GM12878 (cell line): ENCODE data around the gene MGST3. TPM values are rescaled to one million over a fixed set of nuclear protein-coding genes. Genes with fewer than 3 reads are reported as not detected.

Experiments used
- ATAC-seq: fragments of 200-7000 bp; cut with Tn5 transposase; 3 replicates; pipeline ENCODE4 v1.9.1; 2020; ENCODE audit warnings: mild to moderate bottlenecking, moderate library complexity
- BruUV-seq: library from RNA; stranded (reverse); fragments of 400-500 nt; replicated peaks from 2 replicates; lab custom pipeline; 2021; lab: Mats Ljungman, UMichigan
- CTCF ChIA-PET: fragments of 300-600 bp; sonication (Branson Sonifier 250); formaldehyde crosslinking; extraction: SDS; loops from one replicate; lab custom pipeline; 2021; ENCODE audit warnings: inconsistent platforms; lab: Yijun Ruan, JAX
- POLR2A ChIA-PET: fragments of 350-600 bp; formaldehyde crosslinking; extraction: SDS; loops from one replicate; lab custom pipeline; 2021; ENCODE audit warnings: inconsistent platforms; lab: Charles Lee
- RAD21 ChIA-PET: fragments of 300-600 bp; sonication (Branson Sonifier 250); formaldehyde crosslinking; loops from one replicate; lab custom pipeline; 2023; ENCODE audit warnings: antibody characterized with exemption; ENCODE audit not compliant: unreplicated experiment; lab: Charles Lee
- SMC1A ChIA-PET: fragments of 300-600 bp; sonication (Branson Sonifier 250); formaldehyde crosslinking; loops from one replicate; lab custom pipeline; 2023; ENCODE audit not compliant: unreplicated experiment, uncharacterized antibody; lab: Charles Lee
- DNase-seq: peaks from one replicate; pipeline ENCODE4 v3.0.0-alpha.2; 2011; ENCODE audit warnings: low read depth, low spot score
- FAIRE-seq: peaks from 3 replicates; lab custom pipeline; 2011; peaks lifted over from hg19 to GRCh38; lab: Jason Lieb, UNC
- H2AFZ ChIP-seq: 2 replicates; pipeline ENCODE4 v1.6.0; 2011; ENCODE audit warnings: low read depth, low read length, control low read depth; ENCODE audit not compliant: control insufficient read depth
- H3K27ac ChIP-seq: 2 replicates; pipeline ENCODE4 v1.5.1; 2011; ENCODE audit warnings: control low read depth; ENCODE audit not compliant: control insufficient read depth, insufficient read depth
- H3K27me3 ChIP-seq, 2 experiments: replicated peaks in 1 of 2; 2 replicates each; pipeline versions ENCODE4 v1.6.0 to v1.6.1; 2011; ENCODE audit warnings: low read length in 1 of 2; ENCODE audit not compliant: control insufficient read depth in 2 of 2, insufficient read depth in 2 of 2
- H3K36me3 ChIP-seq, 2 experiments: 2 replicates each; pipeline ENCODE4 v1.5.1; 2011; ENCODE audit warnings: low read length in 1 of 2; ENCODE audit not compliant: control insufficient read depth in 2 of 2, insufficient read depth in 2 of 2
- H3K4me1 ChIP-seq: 2 replicates; pipeline ENCODE4 v1.6.1; 2011; ENCODE audit warnings: mild to moderate bottlenecking, low read length, moderate library complexity, mixed read lengths; ENCODE audit not compliant: control insufficient read depth, insufficient read depth
- H3K4me2 ChIP-seq: 2 replicates; pipeline ENCODE4 v1.6.0; 2011; ENCODE audit warnings: control low read depth; ENCODE audit not compliant: control insufficient read depth, insufficient read depth
- H3K4me3 ChIP-seq: fragments of 200-600 bp; sonication (generic); 2 replicates; pipeline ENCODE4 v1.5.1; 2016
- H3K79me2 ChIP-seq: 2 replicates; pipeline ENCODE4 v1.6.0; 2011; ENCODE audit warnings: low read length; ENCODE audit not compliant: control insufficient read depth, insufficient read depth
- H3K9ac ChIP-seq: 2 replicates; pipeline ENCODE4 v1.8.0; 2011; ENCODE audit warnings: low read length, control low read depth, mixed read lengths; ENCODE audit not compliant: control insufficient read depth, insufficient read depth
- H3K9me3 ChIP-seq: replicated peaks from 3 replicates; pipeline ENCODE4 v1.5.1; 2011; ENCODE audit warnings: mild to moderate bottlenecking, low read length; ENCODE audit not compliant: control insufficient read depth, insufficient read depth
- H4K20me1 ChIP-seq: 2 replicates; pipeline ENCODE4 v1.6.0; 2011; ENCODE audit not compliant: control insufficient read depth, insufficient read depth
- CREM ChIP-seq: IDR thresholded peaks from 2 replicates; pipeline ENCODE4 v1.6.1; 2014; ENCODE audit warnings: antibody characterized with exemption, low read depth
- ELK1 ChIP-seq: IDR thresholded peaks from 2 replicates; pipeline ENCODE4 v1.6.1; 2012; ENCODE audit warnings: low read depth, low read length, improper control_type of control experiment
- FOS ChIP-seq: IDR thresholded peaks from 3 replicates; pipeline ENCODE4 v1.6.1; 2011; ENCODE audit warnings: borderline replicate concordance; ENCODE audit not compliant: insufficient read length; ENCODE audit errors: extremely low read depth
- HDGF ChIP-seq: fragments of 450-650 bp; IDR thresholded peaks from 2 replicates; pipeline ENCODE4 v1.6.1; 2016; ENCODE audit warnings: antibody characterized with exemption
- IRF4 ChIP-seq: IDR thresholded peaks from 2 replicates; pipeline ENCODE4 v1.6.1; 2011; ENCODE audit warnings: low read depth, low read length
- NFYA ChIP-seq: IDR thresholded peaks from 2 replicates; pipeline ENCODE4 v1.6.1; 2011; ENCODE audit warnings: low read depth, mild to moderate bottlenecking, low read length, improper control_type of control experiment, borderline replicate concordance
- NFYB ChIP-seq: IDR thresholded peaks from 2 replicates; pipeline ENCODE4 v1.6.1; 2011; ENCODE audit warnings: low read depth, mild to moderate bottlenecking, low read length, improper control_type of control experiment, moderate library complexity; ENCODE audit not compliant: insufficient read depth
- POLR2AphosphoS5 ChIP-seq: IDR thresholded peaks from 2 replicates; pipeline ENCODE4 v1.6.1; 2011; ENCODE audit warnings: mild to moderate bottlenecking, low read length, inconsistent platforms
- SKIL ChIP-seq: fragments of 450-650 bp; IDR thresholded peaks from 2 replicates; pipeline ENCODE4 v1.6.1; 2017; ENCODE audit warnings: mild to moderate bottlenecking, low read depth, inconsistent platforms; ENCODE audit not compliant: poor library complexity, severe bottlenecking
- STAT1 ChIP-seq: fragments of 450-650 bp; conservative IDR thresholded peaks from 2 replicates; pipeline ENCODE4 v1.6.1; 2014; ENCODE audit warnings: antibody characterized with exemption, mild to moderate bottlenecking
- TCF3 ChIP-seq: IDR thresholded peaks from 2 replicates; pipeline ENCODE4 v1.6.1; 2012; ENCODE audit warnings: low read depth, mild to moderate bottlenecking, low read length, borderline replicate concordance; ENCODE audit not compliant: insufficient read depth
- USF2 ChIP-seq: IDR thresholded peaks from 2 replicates; pipeline ENCODE4 v1.6.1; 2011; ENCODE audit warnings: low read depth, low read length, improper control_type of control experiment, borderline replicate concordance
- YY1 ChIP-seq: IDR thresholded peaks from 2 replicates; pipeline ENCODE4 v1.6.1; 2011; ENCODE audit warnings: low read depth, mild to moderate bottlenecking, low read length
- ZNF384 ChIP-seq: IDR thresholded peaks from 2 replicates; pipeline ENCODE4 v1.6.1; 2012; ENCODE audit warnings: low read depth, mild to moderate bottlenecking, low read length, improper control_type of control experiment, borderline replicate concordance
- in situ Hi-C: fragments of 300-500 bp; cut with MboI; formaldehyde crosslinking; loops from 9 replicates; pipeline ENCODE4 v1.14.3; 2018; ENCODE audit warnings: mixed read lengths
- intact Hi-C: fragments of 100-400 bp; cut with micrococcal nuclease; formaldehyde crosslinking; loops from one replicate; pipeline ENCODE4 v1.14.2; 2022; ENCODE audit not compliant: unreplicated experiment
- polyA plus RNA-seq, 11 experiments: library from polyadenylated mRNA; depleted of rRNA in 4 of 11; unstranded in 6 of 11; stranded (reverse) in 5 of 11; fragments of >200 nt; fragmentation: Nextera tagmentation in 4 of 11; fragmentation: Illumina TruSeq in 1 of 11; extraction: Ambion mirVana in 4 of 11; extraction: Trizol in 1 of 11; gene quantifications; 1 replicate in 1 of 11; 2 replicates in 10 of 11; pipeline versions ENCODE4 v1.2.1 to v1.2.3, GENCODE V29; 2011 to 2016; ENCODE audit warnings: inconsistent platforms in 2 of 11, missing spikeins in 2 of 11, low read depth in 1 of 11
- total RNA-seq, 4 experiments: library from RNA; depleted of rRNA in 3 of 4; stranded (reverse); fragments of >200 nt in 3 of 4; fragmentation: Illumina TruSeq in 1 of 4; extraction: Trizol in 1 of 4; gene quantifications; 2 replicates each; pipeline versions ENCODE4 v1.2.1 to v1.2.3, GENCODE V29; 2013 to 2021

Gene MGST3
- total and polyA plus RNA-seq, 10 of the 15 experiments (the other 5 are each of a cell fraction or from before 2014, with no cell fraction given) = 37.3 to 145 (median 68.8) TPM

DNA sequence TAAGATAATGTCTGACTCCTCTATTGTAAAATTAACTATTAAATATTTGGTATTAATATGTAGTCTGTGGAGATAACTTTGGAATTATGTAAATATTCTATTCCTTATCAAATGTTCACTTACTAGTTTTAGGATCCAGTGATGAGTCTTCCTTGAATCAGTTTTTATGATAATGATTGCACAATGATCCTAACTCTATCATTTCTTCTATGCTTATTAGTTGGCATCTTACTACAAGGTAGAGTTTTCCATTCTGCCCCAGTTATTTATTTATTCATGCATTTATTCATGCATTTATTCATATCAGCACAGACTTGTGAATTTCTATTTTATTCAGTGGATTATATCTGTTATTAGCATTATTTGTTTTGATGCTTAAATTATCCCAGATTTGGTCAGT lies 7.4 kb upstream of the MGST3 start:
- in situ Hi-C loops = no loop called here
- Histone ChIP-seq H3K9me3 (no peaks in the 10 kb centered on the region), H3K27ac (no peak overlapping the region), H2AFZ (no peak overlapping the region), H3K9ac (no peak overlapping the region), H3K4me2 (no peak overlapping the region), H4K20me1 (no peaks in the 10 kb centered on the region), H3K4me3 (no peak overlapping the region), H3K4me1 (no peaks in the 10 kb centered on the region), H3K36me3 (no peaks in the 10 kb centered on the region), H3K79me2 (no peaks in the 10 kb centered on the region), H3K27me3 (no peaks in the 10 kb centered on the region)
- ChIA-PET RAD21 (interaction anchor here (1.0 kb wide), 1 partner anchor 60 kb away, joined by 3 read pairs; no protein-coding TSS in a partner anchor), SMC1A (no interaction called here), POLR2A (no interaction called here), CTCF (interaction anchor here (0.8 to 1.0 kb wide), 2 partner anchors 13 to 23 kb away, joined by 3 to 4 read pairs; no protein-coding TSS in a partner anchor)
- DNase-seq (no peak), ATAC-seq (no peak), FAIRE-seq (no peak)
- BruUV-seq = no TSS peak
- intact Hi-C loops = no loop called here
- TF ChIP-seq IRF4 (no peak), NFYB (no peak), NFYA (no peak), CREM (no peak), HDGF (no peak), ELK1 (no peak), YY1 (no peak), TCF3 (no peak), POLR2AphosphoS5 (no peak), FOS (no peak), STAT1 (no peak), USF2 (no peak), SKIL (no peak), ZNF384 (no peak)
